Epithelial cell of prostate (primary cell): ENCODE results near the gene NKX6-2.
"Not testable (repeated sequence)": the region's sequence is repeated elsewhere in the genome, so short reads cannot be mapped to it uniquely, and the experiment has no call there.

Experiments used
- DNase-seq: peaks from one replicate; pipeline ENCODE4 v3.0.0-alpha.2; 2011; ENCODE audit warnings: low read depth, low spot score
- H3K27ac ChIP-seq: fragments of 450-650 bp; 2 replicates; pipeline ENCODE4 v1.5.1; 2017; ENCODE audit warnings: mild to moderate bottlenecking

The NKX6-2 gene

GRCh38 chr10:132799865-132800264 lies 13.9 kb upstream of the NKX6-2 start:
- H3K27ac ChIP-seq, result no peak overlapping the region
- no peak for DNase-seq

DNA sequence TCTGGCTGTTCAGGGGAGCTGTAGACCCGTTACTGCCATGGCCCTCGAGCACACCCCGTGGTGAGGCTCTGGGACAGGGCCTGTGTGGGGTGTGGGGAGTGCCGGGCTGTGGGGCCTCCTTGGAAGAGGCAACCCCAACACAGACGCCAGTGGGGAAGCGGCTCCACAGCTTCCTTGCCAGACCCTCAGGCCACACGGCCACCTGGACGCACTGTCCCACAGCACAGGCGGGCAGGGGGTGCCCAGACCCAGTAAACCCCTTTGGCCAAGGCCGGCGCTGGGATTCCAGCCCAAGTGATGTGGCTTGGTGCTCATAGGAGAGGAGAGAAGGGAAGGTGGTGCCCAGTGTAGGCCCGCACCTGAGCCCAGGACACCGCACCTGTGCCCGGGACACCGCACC lies 12.9 kb upstream of the NKX6-2 start:
- DNase-seq, result no peak
- H3K27ac ChIP-seq, result no peak overlapping the region

GRCh38 chr10:132798403-132798802 lies 12.5 kb upstream of the NKX6-2 start:
- H3K27ac ChIP-seq, result no peak overlapping the region
- DNase-seq, result no peak

DNA sequence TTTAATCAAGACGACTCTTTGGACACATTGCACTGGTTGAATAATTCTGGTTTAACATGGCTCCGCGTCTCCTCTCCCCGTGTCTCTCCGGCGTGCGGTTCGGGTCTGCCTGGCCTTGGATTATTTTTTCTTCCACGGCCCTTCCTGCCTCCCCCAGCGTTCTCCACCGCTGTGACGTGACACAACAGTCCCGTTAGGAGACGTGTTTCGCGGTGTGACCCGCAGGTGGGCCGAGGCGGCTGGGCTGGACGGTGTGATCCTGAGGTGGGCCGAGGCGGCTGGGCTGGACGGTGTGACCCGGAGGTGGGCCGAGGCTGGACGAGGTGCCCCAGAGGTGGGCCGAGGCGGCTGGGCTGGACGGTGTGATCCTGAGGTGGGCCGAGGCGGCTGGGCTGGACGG lies 12.0 kb upstream of the NKX6-2 start:
- not testable (repeated sequence) for DNase-seq, H3K27ac ChIP-seq

- no peak for DNase-seq
- H3K27ac ChIP-seq, result no peak overlapping the region
Observed at GRCh38 chr10:132796846-132797245, 10.9 kb upstream of the NKX6-2 start.

- H3K27ac ChIP-seq, result no peak overlapping the region
- no peak for DNase-seq
Observed at GRCh38 chr10:132793871-132794849, 8.2 kb upstream of the NKX6-2 start.

DNA sequence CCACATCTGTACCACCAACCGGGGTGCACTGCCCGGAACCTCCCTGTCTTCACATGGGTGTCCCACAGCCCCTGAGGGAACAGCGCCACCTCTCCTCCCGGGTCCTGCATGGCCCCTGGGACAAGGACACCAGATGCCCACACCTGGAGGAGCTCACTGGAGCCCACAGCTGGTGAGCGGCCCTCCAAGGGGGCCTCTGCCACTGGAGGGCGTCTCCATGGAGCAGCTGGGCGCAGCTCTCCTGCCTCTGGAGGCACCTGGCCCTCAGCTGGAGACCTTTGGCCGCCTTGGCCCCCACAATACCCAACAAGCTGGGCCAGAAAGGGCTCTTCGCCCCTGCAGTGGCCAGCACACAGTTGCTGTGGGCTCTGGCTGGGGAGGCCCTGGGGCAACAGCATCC lies 7.3 kb upstream of the NKX6-2 start:
- no peak overlapping the region for H3K27ac ChIP-seq

DNA sequence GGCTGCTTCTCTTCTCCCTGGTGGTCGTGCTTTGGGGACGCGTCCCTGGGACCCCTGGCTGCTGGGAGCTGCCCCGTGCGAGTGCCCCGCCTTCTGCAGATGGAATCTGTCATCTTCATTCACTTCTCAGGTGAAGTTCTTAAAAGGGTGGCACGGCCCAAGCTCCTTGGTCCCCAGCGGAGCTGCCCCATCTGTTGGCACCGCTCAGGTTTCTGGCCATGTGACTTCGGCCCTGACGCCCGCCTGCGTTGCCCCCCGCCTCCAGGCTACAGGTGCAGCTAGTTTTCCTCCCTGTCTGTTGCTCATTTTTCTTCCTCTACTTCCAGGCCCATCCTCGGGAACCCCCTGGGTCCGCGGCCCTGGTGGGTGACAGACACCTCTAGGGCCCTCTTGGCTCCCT lies 6.8 kb upstream of the NKX6-2 start:
- DNase-seq, result no peak
- no peak overlapping the region for H3K27ac ChIP-seq

More for the DNA sequence above, 7.3 kb upstream of the NKX6-2 start:
- no peak for DNase-seq

DNA sequence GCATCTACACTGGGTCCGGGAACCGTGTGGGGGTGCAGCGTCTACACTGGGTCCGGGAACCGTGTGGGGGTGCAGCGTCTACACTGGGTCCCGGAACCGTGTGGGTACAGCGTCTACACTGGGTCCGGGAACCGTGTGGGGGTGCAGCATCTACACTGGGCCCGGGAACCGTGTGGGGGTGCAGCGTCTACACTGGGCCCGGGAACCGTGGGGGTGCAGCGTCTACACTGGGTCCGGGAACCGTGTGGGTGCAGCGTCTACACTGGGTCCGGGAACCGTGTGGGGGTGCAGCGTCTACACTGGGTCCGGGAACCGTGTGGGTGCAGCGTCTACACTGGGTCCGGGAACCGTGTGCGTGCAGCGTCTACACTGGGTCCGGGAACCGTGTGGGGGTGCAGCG lies 6.2 kb upstream of the NKX6-2 start:
- not testable (repeated sequence) for DNase-seq, H3K27ac ChIP-seq

DNA sequence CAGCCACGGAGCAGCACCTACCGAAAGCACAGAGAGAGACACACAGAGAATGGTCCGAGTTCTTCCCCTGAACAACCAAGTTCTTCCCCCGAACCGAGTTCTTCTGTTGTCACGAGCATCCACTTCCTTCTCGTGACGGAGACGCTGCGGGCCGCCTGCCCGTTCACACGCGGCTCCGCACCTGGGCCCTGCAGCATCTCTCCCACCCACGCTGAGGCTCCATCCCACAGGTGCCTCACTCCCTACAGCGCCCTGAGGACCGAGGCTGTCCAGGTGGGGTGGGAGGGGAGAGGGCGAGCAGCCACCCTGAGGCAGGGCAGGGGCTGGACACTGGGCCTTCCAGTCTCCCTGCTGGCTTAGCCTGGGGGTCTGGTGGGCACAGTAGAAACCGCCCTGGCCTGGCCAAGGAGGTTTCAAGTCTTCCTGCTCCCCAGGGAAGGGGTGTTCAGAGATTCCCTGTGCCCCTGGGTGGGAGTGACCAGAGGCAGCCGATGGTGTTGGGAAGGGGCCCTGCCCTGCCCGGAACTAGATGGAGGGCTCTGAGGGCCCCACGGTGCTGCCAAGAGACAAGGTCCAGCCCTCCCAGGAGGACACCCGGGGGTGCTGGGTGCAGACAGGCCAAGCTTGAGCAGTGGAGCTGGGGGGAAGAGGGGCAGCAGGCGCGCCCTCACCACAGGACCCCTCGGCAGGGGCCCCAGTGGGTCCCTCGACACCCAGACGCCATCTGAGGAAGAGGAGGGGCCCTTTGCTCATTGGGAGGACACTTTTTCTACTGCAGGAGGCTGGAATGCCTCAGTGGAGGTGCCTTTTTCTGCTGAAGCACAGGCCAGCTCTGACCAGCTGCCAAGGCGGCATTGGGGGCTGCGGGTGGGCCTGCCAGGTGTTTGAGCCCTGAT lies 5.2 kb upstream of the NKX6-2 start:
- H3K27ac ChIP-seq, result no peak overlapping the region
- DNase-seq, result no peak

DNA sequence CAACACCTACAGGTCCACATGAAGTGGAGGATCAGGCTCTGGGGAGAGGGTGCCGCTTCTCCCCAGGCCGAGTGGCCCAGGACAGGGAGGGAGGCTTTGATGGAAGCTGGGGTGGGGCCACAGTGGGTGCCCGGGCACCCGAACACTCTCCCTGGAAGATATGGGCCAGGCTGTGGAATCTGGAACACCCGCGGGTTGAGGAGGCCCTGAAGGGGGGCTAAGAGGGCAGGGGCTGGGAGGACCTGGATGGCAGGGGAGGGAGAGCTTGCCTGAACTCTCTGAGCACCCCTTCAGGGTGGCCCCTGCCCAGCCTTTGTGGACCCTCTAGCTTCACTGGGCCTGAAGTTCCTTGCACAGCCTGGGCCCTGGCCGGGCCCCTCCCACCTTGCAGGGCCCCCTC lies 4.5 kb upstream of the NKX6-2 start:
- DNase-seq, result no peak
- no peak overlapping the region for H3K27ac ChIP-seq

- no peak for DNase-seq
- no peak overlapping the region for H3K27ac ChIP-seq
Observed at GRCh38 chr10:132789659-132790148, 3.8 kb upstream of the NKX6-2 start.

DNA sequence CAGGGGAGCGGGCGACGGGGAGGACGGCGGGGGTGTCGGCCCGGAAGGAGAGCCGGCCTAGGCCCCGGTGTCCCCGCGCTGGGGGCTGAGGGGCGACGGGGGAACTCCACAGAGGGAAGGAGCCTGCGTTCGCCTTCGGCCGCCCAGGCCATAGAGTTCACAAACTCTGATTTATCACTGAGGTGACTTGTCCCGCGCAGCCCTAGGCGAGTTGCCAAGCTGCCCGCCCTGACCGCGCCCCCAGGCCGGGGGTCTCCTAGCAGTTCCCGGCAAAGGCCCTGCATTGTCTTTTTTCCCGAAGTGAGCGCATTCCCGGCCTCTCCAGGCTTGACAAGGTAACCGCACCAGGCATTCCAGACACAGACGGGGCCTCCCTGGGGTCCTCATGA lies 2.9 kb upstream of the NKX6-2 start:
- no peak for DNase-seq
- H3K27ac ChIP-seq, result no peak overlapping the region

DNA sequence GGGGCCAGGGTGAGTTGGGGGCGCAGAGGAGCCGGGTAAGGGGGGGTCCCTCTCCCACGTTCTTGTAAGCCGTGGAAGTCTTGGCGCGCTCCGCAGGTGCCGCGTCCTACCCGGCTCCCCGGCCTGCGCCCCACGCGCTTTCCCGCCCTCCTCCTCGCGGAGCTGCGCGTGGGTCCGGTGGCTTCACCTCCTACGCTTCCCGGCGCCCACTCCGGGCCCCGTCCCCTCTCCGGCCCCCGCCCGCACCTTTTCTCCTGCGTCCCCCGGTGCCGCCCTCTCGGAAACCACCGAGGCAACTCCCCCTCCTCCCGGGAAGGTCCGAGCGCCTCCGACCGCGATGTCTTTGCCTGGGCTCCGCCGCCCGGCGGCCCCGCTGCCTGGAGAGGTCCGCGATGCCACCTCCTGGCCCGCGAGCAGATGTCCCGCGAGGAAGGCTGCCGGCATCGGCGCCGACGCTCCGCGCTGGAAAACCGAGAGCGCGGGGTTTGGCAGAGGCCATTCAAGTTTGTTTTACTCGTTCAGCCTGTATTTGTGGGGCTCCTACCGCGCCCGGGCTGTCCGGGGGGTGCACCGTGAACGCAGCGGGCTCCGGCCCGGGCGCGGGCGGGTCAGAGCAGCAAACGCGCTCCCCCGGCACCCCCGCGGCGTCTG lies 2.4 kb upstream of the NKX6-2 start:
- no peak overlapping the region for H3K27ac ChIP-seq
- no peak for DNase-seq

GRCh38 chr10:132787495-132788179 lies 1.7 kb upstream of the NKX6-2 start:
- no peak for DNase-seq

DNA sequence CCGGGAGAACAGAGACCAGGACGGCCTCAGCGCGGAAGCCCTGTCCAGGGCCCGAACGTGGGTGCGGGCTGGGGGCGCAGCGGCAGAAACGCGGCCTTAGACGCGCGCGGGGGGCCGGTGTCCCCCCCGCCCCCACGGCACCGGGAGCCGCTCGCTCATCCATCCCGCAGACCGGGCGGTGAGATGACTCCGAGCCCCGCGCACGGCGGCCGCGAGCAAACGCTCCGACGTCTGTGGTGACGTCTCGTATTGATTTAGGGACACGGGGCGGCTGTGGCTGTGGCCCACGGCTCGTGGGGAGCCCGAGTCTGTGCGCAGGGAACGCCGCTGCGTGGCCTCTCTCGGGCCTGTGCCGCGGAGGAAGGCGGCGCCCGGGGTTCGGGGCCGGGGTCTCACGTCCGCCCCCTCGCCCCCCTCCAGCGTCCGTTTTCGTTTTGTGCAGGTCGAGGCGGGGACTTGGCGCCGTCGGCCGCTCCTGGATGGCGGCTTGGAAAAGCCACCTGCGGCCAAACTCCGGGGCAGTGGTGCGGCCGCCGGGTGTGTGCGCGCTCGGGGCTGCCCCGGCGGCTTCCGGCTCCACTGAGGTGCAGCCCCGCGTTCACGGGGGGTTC lies 1.0 kb upstream of the NKX6-2 start:
- no peak overlapping the region for H3K27ac ChIP-seq
- no peak for DNase-seq

More at GRCh38 chr10:132787495-132788179, 1.7 kb upstream of the NKX6-2 start:
- H3K27ac ChIP-seq, result no peak overlapping the region

DNA sequence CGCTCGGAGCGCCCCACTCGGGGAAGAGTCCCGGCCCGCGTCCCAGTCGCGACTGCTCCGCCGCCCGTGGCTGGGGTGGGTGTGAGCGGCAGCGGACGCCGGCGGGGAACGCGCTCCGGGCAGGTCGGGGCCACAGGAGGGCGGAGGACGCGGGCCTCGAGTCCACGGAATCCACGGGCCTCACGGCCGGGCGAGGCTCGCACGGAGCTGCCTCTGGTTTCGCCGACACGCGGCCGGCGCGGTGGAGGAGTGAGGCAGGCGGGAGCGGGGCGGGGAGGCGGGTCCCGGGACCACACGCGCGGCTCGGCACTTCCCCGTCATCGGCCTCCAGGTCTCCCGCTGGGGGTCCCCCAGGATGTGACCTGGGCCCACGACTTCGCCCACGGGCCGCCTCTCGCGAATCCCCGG lies 533 bp upstream of the NKX6-2 start:
- H3K27ac ChIP-seq, result no peak overlapping the region
- no peak for DNase-seq

DNA sequence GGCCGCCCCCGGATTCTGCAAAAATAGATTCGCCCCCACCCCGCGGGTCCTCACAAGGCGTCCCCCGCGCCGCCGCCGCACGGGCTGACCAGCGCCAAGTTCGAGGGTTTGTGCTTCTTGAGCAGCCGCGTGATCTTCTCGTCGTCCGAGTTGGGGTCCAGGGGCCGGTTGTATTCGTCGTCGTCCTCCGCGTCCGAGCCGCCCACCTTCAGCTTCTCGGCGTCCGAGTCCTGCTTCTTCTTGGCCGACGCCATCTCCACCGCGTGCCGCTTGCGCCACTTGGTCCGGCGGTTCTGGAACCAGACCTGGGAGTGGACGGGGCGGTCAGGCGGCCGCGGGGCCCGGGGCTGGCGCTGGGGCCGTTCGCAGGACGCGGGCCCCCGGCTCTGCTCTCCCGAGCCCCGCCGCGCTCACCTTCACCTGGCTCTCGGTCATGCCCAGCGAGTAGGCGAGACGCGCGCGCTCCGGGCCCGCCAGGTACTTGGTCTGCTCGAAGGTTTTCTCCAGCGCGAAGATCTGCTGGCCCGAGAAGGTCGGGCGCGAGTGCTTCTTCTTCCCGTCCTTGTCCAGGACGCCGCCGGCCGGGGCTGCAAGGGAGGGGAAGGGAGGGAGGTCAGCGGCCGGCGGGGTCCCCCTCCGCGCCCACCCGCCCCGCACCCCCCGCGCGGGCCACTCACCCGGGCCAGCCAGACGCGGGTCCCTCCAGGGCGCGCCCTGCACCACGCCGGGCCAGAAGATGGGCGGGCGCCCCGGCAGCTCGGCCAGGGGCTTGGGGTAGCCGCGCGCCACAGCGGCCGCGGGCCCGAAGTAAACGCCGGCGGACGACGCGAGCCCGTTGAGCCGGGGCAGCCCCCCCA lies 853 bp downstream of the NKX6-2 start:
- H3K27ac ChIP-seq, result no peak overlapping the region
- no peak for DNase-seq
